ENCODE results near the gene FAM110D. TPM values are rescaled to one million over a fixed set of nuclear protein-coding genes. Genes with fewer than 3 reads are reported as not detected.

FAM110D gene
- total RNA-seq, 1 donor from 2014 or later, result 3.8 TPM

GRCh38 chr1:26148887-26149286 lies 10.0 kb upstream of the FAM110D start:
- DNase-seq, result no peak
- H3K36me3 ChIP-seq, result no peaks in the 10 kb centered on the region

DNA sequence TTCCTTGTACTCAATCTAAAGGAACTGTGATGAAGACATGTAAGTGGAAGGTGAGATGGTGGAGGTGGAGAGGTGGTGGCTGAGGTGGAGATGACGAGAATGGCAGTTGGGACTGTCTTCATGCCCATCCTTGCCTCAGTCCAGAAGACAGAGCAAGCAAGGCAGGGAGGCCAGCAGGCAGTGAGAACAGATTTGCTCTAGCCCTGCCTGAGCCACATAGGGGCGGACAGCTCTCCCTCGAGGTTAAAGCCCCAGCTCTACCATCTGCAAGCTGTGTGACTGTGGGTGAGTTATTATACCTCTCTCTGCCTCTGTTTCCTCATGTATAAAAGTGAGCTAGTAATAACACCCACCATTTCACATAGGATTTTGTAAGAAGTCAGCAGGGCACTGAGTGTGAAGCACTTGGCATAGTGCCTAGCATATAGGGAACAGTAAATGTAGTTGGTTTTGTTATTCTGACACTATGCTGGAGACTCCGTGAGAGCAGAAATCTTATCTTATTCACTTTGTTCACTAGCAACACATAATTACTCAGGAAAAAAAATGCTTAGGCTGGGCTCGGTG lies 4.8 kb upstream of the FAM110D start:
- intact Hi-C loops (cut with DNase I), result no loop called here
- DNase-seq, result no peak

More at GRCh38 chr1:26148887-26149286, 10.0 kb upstream of the FAM110D start:
- intact Hi-C loops (cut with DNase I), result loop anchor here (5.0 kb wide), 1 partner anchor 42 kb away; no protein-coding TSS in a partner anchor
- Histone ChIP-seq H3K27me3 (ENCODE audit: low read depth) (no peaks in the 10 kb centered on the region), H3K27ac (no peak overlapping the region), H3K9me3 (no peaks in the 10 kb centered on the region), H3K4me3 (no peak overlapping the region), H3K4me1 (no peaks in the 10 kb centered on the region)
- no peak for TF ChIP-seq CTCF (IDR thresholded peaks at IDR 0.05)
- no peak for ATAC-seq

DNA sequence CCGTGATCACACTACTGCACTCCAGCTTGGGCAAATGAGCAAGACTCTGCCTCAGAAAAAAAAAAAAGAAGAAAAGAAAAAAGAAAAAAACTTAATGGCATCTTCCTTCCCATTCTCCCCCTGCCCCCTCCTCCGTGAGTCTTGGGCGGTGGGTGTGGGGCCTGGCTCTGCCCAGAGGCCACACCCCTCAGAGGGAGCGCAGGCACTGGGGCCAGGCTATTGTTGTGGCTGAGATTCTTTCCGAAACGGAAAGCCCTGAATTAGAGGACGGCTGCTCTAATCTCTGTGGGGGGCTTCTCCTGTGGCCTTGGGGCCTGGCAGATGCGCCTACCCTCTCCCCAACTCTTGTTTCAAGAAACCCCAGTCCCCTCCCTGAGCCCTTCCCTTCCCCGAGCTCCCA lies 4.1 kb upstream of the FAM110D start:
- no peak for TF ChIP-seq CTCF (IDR thresholded peaks at IDR 0.05)
- no peaks in the 10 kb centered on the region for H3K9me3 ChIP-seq
- peaks cover 32% of the 10 kb centered on the region for H3K27me3 ChIP-seq (ENCODE audit: low read depth)
- H3K4me1 ChIP-seq, result peaks cover 22% of the 10 kb centered on the region
- ATAC-seq (peak in 1 of 2 donors; percentile 20), DNase-seq (no peak)
- no peaks in the 10 kb centered on the region for H3K36me3 ChIP-seq
- peak overlapping the region; percentile 3 for H3K4me3 ChIP-seq
- no peak overlapping the region for H3K27ac ChIP-seq
- intact Hi-C loops (cut with DNase I), result no loop called here

More for the DNA sequence above, 4.8 kb upstream of the FAM110D start:
- H3K4me3 ChIP-seq, result no peak overlapping the region
- H3K9me3 ChIP-seq, result no peaks in the 10 kb centered on the region
- TF ChIP-seq CTCF (IDR thresholded peaks at IDR 0.05), result no peak
- H3K36me3 ChIP-seq, result no peaks in the 10 kb centered on the region
- H3K4me1 ChIP-seq, result peaks cover 22% of the 10 kb centered on the region
- ATAC-seq, result peak in 1 of 2 donors; percentile 18
- H3K27me3 ChIP-seq (ENCODE audit: low read depth), result peaks cover 29% of the 10 kb centered on the region
- H3K27ac ChIP-seq, result no peak overlapping the region

- peak; percentile 21 to 34 for ATAC-seq
- peak overlapping the region; percentile 27 for H3K27ac ChIP-seq
Observed at GRCh38 chr1:26155370-26156284, 3.3 kb upstream of the FAM110D start.

More at GRCh38 chr1:26155370-26156284, 3.3 kb upstream of the FAM110D start:
- DNase-seq, result no peak
- Histone ChIP-seq H3K4me3 (peak overlapping the region; percentile 32), H3K36me3 (no peaks in the 10 kb centered on the region), H3K4me1 (peaks cover 22% of the 10 kb centered on the region), H3K9me3 (no peaks in the 10 kb centered on the region), H3K27me3 (ENCODE audit: low read depth) (peaks cover 34% of the 10 kb centered on the region)
- intact Hi-C loops (cut with DNase I), result no loop called here
- TF ChIP-seq CTCF (IDR thresholded peaks at IDR 0.05), result no peak
